A549 (cell line): ENCODE measurements around the gene CTCF.

Experiments used
- MAZ ChIP-seq: fragments of 150-350 bp; IDR thresholded peaks from 2 replicates; pipeline ENCODE4 v1.6.1; 2014; ENCODE audit warnings: antibody characterized with exemption, low read depth, low read length, borderline replicate concordance
- POLR2A ChIP-seq: IDR thresholded peaks from 2 replicates; pipeline ENCODE4 v1.6.1; 2012; ENCODE audit warnings: mild to moderate bottlenecking, low read length
- TF ChIP-seq, protein P1 (sequence below): fragments of >200 bp; sonication (Bioruptor Twin); formaldehyde crosslinking; IDR thresholded peaks from 3 replicates; pipeline ENCODE4 v1.5.1; 2016

DNA sequence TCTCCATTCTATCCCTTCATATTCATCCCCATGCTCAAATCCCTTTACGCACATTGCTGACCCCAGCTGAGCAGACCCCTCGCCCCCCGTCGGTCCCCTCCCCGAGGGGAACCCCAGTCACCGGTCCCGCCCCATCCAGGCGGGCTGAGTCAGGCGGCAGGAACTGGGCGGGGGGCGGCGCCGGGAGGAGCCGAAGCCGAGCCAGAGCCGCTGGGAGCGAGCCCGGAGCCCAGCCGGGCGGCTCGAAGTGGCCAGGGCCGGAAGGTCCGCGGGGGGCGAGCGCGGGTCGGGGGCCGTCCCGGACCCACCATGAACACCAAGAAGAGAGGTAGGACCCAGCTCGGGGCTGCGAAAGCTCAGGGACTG lies 25.1 kb upstream of the CTCF start:
- TF ChIP-seq MAZ: no peak
- no peak for TF ChIP-seq POLR2A
- TF ChIP-seq, protein P1, sequence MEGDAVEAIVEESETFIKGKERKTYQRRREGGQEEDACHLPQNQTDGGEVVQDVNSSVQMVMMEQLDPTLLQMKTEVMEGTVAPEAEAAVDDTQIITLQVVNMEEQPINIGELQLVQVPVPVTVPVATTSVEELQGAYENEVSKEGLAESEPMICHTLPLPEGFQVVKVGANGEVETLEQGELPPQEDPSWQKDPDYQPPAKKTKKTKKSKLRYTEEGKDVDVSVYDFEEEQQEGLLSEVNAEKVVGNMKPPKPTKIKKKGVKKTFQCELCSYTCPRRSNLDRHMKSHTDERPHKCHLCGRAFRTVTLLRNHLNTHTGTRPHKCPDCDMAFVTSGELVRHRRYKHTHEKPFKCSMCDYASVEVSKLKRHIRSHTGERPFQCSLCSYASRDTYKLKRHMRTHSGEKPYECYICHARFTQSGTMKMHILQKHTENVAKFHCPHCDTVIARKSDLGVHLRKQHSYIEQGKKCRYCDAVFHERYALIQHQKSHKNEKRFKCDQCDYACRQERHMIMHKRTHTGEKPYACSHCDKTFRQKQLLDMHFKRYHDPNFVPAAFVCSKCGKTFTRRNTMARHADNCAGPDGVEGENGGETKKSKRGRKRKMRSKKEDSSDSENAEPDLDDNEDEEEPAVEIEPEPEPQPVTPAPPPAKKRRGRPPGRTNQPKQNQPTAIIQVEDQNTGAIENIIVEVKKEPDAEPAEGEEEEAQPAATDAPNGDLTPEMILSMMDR: no peak
